Neural cell (in vitro differentiated cells): ENCODE results near the gene KRT9. TPM values are rescaled to one million over a fixed set of nuclear protein-coding genes. Genes with fewer than 3 reads are reported as not detected.

Experiments
- H2AFZ ChIP-seq: fragments of 200-600, 300-800 bp; sonication (generic), shearing (Covaris generic); 2 replicates; pipeline ENCODE4 v1.6.0; 2014; ENCODE audit warnings: low read depth, mild to moderate bottlenecking, antibody characterized with exemption, low read length, moderate library complexity
- H3F3A ChIP-seq: fragments of 200-600 bp; shearing (Covaris generic); 2 replicates; pipeline ENCODE4 v1.6.1; 2016; ENCODE audit warnings: mild to moderate bottlenecking, moderate library complexity, mixed read lengths, antibody characterized with exemption, low read length; ENCODE audit not compliant: insufficient read depth, poor library complexity, severe bottlenecking
- H3K27ac ChIP-seq: fragments of 200-600, 300-800 bp; sonication (generic), shearing (Covaris generic); 2 replicates; pipeline ENCODE4 v1.5.1; 2014; ENCODE audit warnings: mild to moderate bottlenecking, low read length, moderate library complexity
- H3K27me3 ChIP-seq: fragments of 300-800, 200-600 bp; sonication (generic), shearing (Covaris generic); 2 replicates; pipeline ENCODE4 v1.6.0; 2014; ENCODE audit warnings: mild to moderate bottlenecking, low read depth, low read length, moderate library complexity; ENCODE audit not compliant: insufficient read depth
- H3K36me3 ChIP-seq: fragments of 300-800, 200-600 bp; sonication (generic), shearing (Covaris generic); 2 replicates; pipeline ENCODE4 v1.5.1; 2014; ENCODE audit warnings: mild to moderate bottlenecking, antibody characterized with exemption, low read length, moderate library complexity; ENCODE audit not compliant: insufficient read depth
- H3K4me2 ChIP-seq: fragments of 300-800, 200-600 bp; sonication (generic), shearing (Covaris generic); 2 replicates; pipeline ENCODE4 v1.6.0; 2014; ENCODE audit warnings: mild to moderate bottlenecking, low read length
- H3K4me3 ChIP-seq: fragments of 300-800, 200-600 bp; sonication (generic), shearing (Covaris generic); 2 replicates; pipeline ENCODE4 v1.5.1; 2014; ENCODE audit warnings: mild to moderate bottlenecking, low read length, moderate library complexity
- H3K79me2 ChIP-seq: fragments of 200-600 bp; shearing (Covaris generic); replicated peaks from 2 replicates; pipeline ENCODE4 v1.6.0; 2014; ENCODE audit warnings: mild to moderate bottlenecking, low read length, moderate library complexity; ENCODE audit not compliant: insufficient read depth
- H3K9ac ChIP-seq: fragments of 300-800, 200-600 bp; sonication (generic), shearing (Covaris generic); 2 replicates; pipeline ENCODE4 v1.6.1; 2016; ENCODE audit warnings: mild to moderate bottlenecking, low read length, mixed read lengths
- H3K9me2 ChIP-seq: fragments of 200-600 bp; shearing (Covaris generic); 2 replicates; pipeline ENCODE4 v1.6.1; 2016; ENCODE audit warnings: mild to moderate bottlenecking, low read length, mixed read lengths; ENCODE audit not compliant: insufficient read depth
- H3K9me3 ChIP-seq: fragments of 200-600, 300-800 bp; sonication (generic), shearing (Covaris generic); 2 replicates; pipeline ENCODE4 v1.6.1; 2016; ENCODE audit warnings: mild to moderate bottlenecking, mixed run types, low read length, moderate library complexity, mixed read lengths
- H4K20me1 ChIP-seq: fragments of 200-600 bp; shearing (Covaris generic); 2 replicates; pipeline ENCODE4 v1.6.1; 2016; ENCODE audit warnings: mild to moderate bottlenecking, mixed run types; ENCODE audit not compliant: insufficient read depth
- CTCF ChIP-seq: fragments of 450-650 bp; IDR thresholded peaks from 2 replicates; pipeline ENCODE4 v1.5.1; 2014; ENCODE audit warnings: antibody characterized with exemption, mild to moderate bottlenecking, moderate library complexity; ENCODE audit not compliant: poor library complexity, severe bottlenecking
- EP300 ChIP-seq: fragments of 450-650 bp; conservative IDR thresholded peaks from 2 replicates; pipeline ENCODE4 v1.6.1; 2014; ENCODE audit warnings: antibody characterized with exemption, mild to moderate bottlenecking, moderate library complexity; ENCODE audit not compliant: poor library complexity, severe bottlenecking
- EZH2 ChIP-seq: fragments of 200-600, 300-800 bp; shearing (Covaris generic), sonication (generic); IDR thresholded peaks from 2 replicates; pipeline ENCODE4 v1.6.1; 2014; ENCODE audit warnings: antibody characterized with exemption, low read length, borderline replicate concordance, mild to moderate bottlenecking; ENCODE audit not compliant: insufficient read depth, poor library complexity, severe bottlenecking
- MXI1 ChIP-seq: fragments of 450-650 bp; conservative IDR thresholded peaks from 2 replicates; pipeline ENCODE4 v1.6.1; 2014; ENCODE audit warnings: antibody characterized with exemption, mild to moderate bottlenecking; ENCODE audit not compliant: poor library complexity, severe bottlenecking
- POLR2AphosphoS5 ChIP-seq: IDR thresholded peaks from 2 replicates; pipeline ENCODE4 v1.6.1; 2012
- RAD21 ChIP-seq: fragments of 450-650 bp; conservative IDR thresholded peaks from 2 replicates; pipeline ENCODE4 v1.6.1; 2014; ENCODE audit warnings: antibody characterized with exemption, mild to moderate bottlenecking, moderate library complexity
- REST ChIP-seq: IDR thresholded peaks from 2 replicates; pipeline ENCODE4 v1.6.1; 2012; ENCODE audit warnings: borderline replicate concordance
- SMC3 ChIP-seq: fragments of 450-650 bp; conservative IDR thresholded peaks from 2 replicates; pipeline ENCODE4 v1.6.1; 2014; ENCODE audit warnings: antibody characterized with exemption, mild to moderate bottlenecking, moderate library complexity; ENCODE audit not compliant: poor library complexity
- TAF1 ChIP-seq: IDR thresholded peaks from 2 replicates; pipeline ENCODE4 v1.6.1; 2012; ENCODE audit warnings: low read depth
- polyA plus RNA-seq: library from polyadenylated mRNA; depleted of rRNA; stranded (reverse); fragments of >200 nt; gene quantifications from 2 replicates; pipeline ENCODE4 v1.2.3, GENCODE V29; 2014

Gene KRT9
- polyA plus RNA-seq, 1 donor from 2014 or later = not detected

- H3K9me2 ChIP-seq = no peaks in the 10 kb centered on the region
- no peaks in the 10 kb centered on the region for H3K9me3 ChIP-seq
- H3K27ac ChIP-seq = no peak overlapping the region
- TF ChIP-seq TAF1 = no peak
- TF ChIP-seq EP300 = no peak
- TF ChIP-seq RAD21 = no peak
- no peak for TF ChIP-seq MXI1
- TF ChIP-seq REST = no peak
- no peak for TF ChIP-seq POLR2AphosphoS5
- no peak for TF ChIP-seq SMC3
- no peak for TF ChIP-seq EZH2
- no peak for TF ChIP-seq CTCF
- no peak overlapping the region for H3K4me3 ChIP-seq
- H3K27me3 ChIP-seq = peaks cover 24% of the 10 kb centered on the region
- H2AFZ ChIP-seq = no peak overlapping the region
- no peaks in the 10 kb centered on the region for H3F3A ChIP-seq
- H3K79me2 ChIP-seq = no peaks in the 10 kb centered on the region
- H3K4me2 ChIP-seq = no peak overlapping the region
- H3K36me3 ChIP-seq = no peaks in the 10 kb centered on the region
- H4K20me1 ChIP-seq = no peaks in the 10 kb centered on the region
- no peak overlapping the region for H3K9ac ChIP-seq
Observed at GRCh38 chr17:41531993-41532392, 39.9 kb downstream of the KRT9 start.

GRCh38 chr17:41530062-41531048, 41.5 kb downstream of the KRT9 start:
- Histone ChIP-seq H3K27me3 (peaks cover 28% of the 10 kb centered on the region), H3K4me2 (no peak overlapping the region), H3K36me3 (no peaks in the 10 kb centered on the region), H4K20me1 (no peaks in the 10 kb centered on the region), H3K9me2 (no peaks in the 10 kb centered on the region), H3K79me2 (no peaks in the 10 kb centered on the region), H3K4me3 (no peak overlapping the region), H3F3A (no peaks in the 10 kb centered on the region), H2AFZ (no peak overlapping the region), H3K9me3 (no peaks in the 10 kb centered on the region), H3K9ac (no peak overlapping the region), H3K27ac (no peak overlapping the region)
- no peak for TF ChIP-seq MXI1
- no peak for TF ChIP-seq REST
- TF ChIP-seq EZH2 = no peak
- TF ChIP-seq EP300 = no peak
- TF ChIP-seq RAD21 = no peak
- TF ChIP-seq TAF1 = no peak
- no peak for TF ChIP-seq POLR2AphosphoS5
- no peak for TF ChIP-seq SMC3
- no peak for TF ChIP-seq CTCF
